ENCODE results near the gene MRPS12. TPM values are rescaled to one million over a fixed set of nuclear protein-coding genes. Genes with fewer than 3 reads are reported as not detected.
A peak's percentile ranks its signal among the peaks of the same experiment; 100 is the strongest.
"Not testable (repeated sequence)": the region's sequence is repeated elsewhere in the genome, so short reads cannot be mapped to it uniquely, and the experiment has no call there.

Gene MRPS12
- total RNA-seq, 1 donor from 2014 or later = 41.9 TPM

DNA sequence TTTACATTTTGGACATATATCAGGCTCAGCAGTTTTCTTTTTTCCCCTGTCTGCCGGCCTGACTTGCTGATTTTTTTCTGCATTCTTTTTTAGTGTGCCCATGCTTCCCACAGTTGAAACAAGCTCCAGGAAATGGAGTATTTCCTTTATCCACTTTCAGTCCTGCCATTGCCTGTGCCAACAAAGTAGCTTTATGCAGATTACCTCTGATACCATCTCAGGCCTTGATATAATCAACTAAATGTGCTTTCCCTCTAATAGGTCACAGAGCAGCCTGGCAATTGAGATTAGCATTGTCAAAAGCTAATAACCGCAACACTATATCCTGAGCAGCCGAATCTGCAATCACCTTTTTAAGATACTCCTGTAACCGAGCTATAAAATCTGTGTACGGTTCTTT lies 9.2 kb downstream of the MRPS12 start:
- DNase-seq (ENCODE audit: low read depth in 2 of 2) = peak; percentile 21 to 46

DNA sequence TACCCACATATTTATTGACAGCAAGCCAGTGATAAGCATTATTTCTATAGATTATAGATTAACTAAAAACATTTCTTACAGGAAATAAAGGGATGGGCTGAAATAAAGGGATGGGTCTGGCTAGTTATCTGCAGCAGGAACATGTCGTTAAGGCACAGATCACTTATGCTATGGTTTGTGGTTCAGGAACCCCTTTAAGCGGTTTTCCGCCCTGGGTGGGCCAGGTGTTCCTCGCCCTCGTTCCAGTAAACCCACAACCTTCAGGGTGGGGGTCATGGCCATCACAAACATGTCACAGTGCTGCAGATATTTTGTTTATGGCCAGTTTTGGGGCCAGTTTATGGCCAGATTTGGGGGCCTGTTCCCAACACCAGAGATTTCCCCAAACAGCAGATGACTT lies 10.7 kb downstream of the MRPS12 start:
- not testable (repeated sequence) for DNase-seq (ENCODE audit: low read depth in 2 of 2)

DNA sequence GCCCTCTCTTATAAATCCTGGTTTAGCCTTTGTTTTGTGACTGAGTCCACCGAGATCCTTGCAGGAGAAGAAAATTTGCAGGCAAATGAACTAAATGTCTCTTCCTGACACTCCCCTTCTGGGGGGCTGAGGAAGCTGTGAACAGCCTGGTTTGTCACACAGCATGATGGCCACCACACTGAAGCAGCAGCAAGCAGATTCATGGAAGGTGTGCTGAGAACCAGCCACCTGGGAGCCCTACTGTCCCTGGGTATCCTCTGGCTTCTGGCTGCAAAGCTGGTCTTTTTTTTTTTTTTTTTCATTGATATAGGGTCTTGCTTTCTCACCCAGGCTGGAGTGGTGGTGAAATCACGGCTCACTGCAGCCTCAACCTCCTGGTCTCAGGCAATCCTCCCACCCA lies 11.2 kb downstream of the MRPS12 start:
- DNase-seq (ENCODE audit: low read depth in 2 of 2) = no peak

DNA sequence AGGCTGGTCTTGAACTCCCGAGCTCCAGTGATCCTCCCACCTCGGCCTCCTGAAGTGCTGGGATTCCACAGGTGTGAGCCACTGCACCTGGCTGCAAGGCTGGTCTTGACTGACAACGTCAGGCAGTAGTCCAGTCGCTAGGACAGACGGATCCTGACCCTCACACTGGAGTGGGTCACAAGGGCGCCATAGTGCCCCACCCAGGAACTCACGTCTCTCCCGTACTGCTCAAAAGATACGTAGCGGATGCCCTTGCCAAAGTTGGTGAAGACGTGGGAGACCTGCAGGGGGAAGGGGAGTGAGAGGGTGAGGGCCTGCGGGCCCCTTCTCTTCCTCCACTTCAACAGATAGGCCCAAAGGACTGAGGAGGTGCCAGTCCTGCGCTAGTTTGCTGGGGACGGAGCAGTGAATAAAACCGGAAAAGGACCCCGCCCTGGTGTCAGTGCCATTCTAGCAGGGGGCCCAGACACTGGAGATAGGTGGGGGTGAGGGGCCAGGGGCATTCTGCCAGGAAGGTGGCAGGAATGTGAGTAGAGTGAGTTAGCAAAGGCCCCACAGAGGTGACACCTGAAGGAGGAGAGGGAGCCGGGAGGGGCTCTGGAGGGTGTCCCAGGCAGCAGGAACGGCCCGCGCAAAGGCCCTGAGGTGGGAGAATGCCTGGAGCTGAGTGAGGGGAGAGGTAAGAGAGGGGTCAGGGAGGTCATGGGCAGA lies 11.9 kb downstream of the MRPS12 start:
- no peak for DNase-seq (ENCODE audit: low read depth in 2 of 2)

DNA sequence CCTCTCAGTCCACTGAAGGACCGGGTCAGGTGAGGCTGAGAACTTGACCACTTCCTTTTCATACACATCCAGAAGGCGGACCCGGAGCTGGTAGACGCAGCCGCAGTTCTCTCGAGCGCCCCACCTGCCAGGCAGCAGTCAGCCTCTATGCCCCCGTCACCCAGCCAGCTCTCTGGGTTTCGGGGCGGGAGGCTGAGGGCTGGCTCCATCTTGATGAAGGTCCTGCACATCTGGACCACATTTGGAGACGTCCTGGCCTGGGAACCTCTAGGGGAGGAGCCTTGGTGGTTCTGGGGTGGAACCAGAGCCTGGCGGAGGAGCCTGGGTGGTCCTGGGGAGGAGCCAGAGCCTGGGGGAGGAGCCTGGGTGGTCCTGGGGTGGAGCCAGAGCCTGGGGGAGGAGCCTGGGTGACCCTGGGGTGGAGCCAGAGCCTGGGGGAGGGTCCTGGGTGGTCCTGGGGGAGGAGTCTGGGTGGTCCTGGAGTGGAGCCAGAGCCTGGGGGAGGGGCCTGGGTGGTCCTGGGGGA lies 14.3 kb downstream of the MRPS12 start:
- no peak for DNase-seq (ENCODE audit: low read depth in 2 of 2)

DNA sequence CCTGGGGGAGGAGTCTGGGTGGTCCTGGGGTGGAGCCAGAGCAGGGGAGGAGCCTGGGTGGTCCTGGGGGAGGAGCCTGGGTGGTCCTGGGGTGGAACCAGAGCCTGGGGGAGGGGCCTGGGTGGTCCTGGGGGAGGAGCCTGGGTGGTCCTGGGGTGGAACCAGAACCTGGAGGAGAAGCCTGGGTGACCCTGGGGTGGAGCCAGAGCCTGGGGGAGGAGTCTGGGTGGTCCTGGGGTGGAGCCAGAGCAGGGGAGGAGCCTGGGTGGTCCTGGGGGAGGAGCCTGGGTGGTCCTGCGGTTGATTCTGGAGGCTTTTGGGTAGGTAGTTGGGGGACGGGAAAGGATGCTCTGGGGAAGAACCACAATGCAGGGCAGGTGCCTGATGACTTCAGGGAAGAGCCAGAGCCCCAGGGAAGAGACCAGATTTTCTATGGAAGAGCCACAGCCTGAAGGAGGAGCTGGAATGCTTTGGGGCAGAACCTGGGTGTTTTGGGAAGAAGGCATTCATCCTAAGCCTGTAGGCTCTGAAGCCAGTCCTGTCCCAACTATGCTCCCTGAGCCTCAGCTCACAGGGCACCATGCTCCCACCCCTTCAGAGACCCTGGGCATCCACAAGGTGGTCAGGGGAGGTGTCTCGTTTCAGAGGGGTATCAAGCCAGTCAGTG lies 15.0 kb downstream of the MRPS12 start:
- no peak for DNase-seq (ENCODE audit: low read depth in 2 of 2)

DNA sequence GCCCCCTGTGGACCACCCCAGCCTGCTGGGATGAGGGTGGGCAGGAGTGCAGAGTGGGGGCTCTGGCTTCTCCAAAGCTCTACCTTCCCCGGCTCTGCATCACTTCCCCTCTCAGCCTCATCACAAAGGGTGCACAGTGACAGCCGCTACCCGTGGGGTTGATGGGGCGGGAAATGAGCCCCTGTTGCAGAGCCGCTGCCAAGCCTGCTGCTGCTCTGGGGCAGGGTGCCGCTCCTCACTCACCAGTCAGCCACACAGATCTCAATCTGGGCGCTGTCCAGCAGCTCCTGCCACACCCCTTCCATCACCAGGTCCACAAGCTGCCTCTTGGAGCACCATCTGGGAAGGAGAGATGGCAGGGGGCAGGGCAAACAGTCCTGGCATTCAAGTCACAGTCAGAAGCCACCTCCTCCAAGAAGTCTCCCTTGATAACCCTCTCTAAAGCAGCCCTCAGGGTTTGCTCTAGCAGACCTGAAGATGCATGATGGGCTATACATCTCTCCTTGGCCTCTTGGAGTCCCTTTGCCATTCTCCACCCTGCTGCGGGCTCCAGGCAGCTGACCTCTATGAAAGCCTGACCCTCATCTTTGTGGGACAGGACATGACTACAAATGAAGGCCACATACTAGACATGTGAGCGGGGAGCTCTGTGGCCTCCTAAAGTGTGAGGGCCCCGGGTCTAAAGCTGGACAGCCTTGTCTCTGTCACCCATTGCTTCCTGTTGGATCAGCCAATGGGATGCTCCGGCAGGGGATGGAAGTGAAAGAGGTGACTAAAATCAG lies 15.7 kb downstream of the MRPS12 start:
- DNase-seq (ENCODE audit: low read depth in 2 of 2) = no peak

DNA sequence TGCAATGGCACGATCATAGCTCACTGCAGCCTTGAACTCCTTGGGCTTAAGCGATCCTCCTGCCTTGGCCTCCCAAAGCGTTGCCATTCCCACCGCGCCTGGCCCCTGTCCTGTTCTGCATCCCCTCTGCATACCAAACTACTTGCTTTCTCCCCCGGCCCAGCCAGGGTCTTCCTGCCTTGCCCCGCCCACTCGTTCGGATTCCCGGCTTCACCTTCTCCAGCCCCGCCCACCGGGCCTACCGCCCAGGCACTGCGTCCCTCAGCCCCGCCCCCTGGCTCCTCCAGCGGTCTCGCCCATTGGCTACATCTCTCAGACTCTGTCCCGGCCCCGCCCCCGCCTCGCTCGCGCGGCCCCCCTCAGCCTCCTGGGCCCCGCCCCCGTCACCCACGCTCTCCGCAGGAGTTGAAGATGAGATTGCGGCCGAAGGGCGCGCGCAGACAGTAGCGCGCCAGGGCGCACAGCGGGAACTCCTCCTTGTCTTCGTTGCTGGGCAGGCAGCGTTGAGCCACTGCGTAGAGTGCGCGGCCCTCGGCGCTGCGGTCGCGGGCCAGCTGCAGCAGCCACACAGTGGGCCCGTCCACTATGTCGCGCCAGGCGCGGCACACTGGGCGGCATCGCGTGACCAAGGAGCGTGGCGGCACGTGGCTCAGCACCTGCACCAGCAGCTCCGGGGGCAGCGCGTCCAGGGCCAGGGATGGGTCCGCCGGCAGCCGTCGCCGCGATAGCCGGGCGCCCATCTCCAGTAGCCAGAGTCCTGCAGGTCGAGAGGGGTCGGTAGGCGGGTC lies 19.0 kb downstream of the MRPS12 start:
- peak; percentile 77 to 86 for DNase-seq (ENCODE audit: low read depth in 2 of 2)

DNA sequence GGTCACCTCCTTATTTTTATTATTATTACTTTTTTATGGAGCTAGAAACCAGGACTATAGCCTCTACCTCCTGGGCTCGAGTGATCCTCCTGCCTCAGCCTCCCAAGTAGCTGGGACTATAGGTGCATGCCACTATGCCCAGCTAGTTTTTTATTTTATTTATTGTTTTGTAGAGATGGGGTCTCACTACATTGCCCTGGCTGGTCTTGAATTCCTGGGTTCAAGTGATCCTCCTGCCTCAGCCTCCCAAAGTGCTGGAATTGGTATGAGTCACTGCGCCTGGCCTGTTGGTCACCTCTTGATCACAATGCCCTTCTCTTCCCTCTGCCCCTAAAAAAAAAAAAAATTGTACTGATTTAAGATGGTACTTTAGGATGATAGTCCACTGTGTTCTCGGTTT lies 20.4 kb downstream of the MRPS12 start:
- no peak for DNase-seq (ENCODE audit: low read depth in 2 of 2)

DNA sequence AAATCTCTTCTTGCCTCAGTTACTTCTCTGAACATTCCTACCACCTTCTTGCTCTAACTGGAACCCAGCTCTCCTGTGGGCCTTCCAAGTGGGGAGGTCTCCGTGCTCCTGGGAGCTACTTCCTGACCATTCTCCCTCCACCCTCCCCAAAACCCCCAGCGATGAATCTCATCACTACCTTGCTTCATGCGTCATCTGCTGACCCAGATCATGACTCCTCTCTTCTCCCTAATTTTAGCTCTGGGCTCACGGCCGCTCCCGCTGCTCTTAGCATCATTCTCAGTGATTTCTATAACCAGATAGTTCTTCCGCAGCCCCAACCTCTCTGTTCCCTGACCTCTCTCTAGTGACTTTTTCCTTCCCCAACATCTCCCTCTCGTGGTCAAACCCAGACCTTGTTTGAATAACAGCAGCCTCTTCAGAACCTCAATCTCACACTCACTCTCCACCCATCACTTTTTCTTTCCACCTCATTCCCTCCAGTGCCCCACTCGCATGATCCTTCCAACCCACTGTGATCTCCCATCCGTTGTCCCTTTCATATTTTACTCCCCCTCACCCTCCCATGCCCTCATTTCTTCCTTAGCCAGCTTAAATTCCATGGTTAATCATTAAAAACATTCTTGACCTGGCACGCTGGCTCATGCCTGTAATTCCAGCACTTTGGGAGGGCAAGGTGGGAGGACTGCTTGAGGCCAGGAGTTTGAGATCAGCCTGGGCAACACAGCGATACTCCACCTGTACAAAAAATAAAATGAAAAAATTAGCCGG lies 21.8 kb downstream of the MRPS12 start:
- peak; percentile 43 to 70 for DNase-seq (ENCODE audit: low read depth in 2 of 2)

DNA sequence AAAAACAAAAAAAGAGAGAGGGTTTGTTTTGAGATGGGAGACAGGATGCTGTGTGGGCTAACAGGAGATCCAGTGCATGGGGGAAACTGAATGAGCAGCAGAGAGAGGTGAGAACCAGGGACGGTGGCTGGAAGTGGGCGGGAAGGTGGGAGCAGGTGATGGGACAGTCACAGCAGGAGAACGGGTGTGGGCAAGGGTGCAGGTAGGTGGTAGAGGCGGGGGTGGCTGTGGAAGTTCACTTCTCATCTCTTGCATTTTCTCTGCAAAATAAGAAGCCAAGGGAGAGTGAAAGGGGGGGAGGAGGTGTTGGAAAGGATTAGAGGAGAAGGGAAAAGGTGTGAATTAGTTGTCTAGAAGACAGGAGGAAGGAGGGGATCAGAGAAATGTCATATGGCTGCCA lies 22.9 kb downstream of the MRPS12 start:
- no peak for DNase-seq (ENCODE audit: low read depth in 2 of 2)

DNA sequence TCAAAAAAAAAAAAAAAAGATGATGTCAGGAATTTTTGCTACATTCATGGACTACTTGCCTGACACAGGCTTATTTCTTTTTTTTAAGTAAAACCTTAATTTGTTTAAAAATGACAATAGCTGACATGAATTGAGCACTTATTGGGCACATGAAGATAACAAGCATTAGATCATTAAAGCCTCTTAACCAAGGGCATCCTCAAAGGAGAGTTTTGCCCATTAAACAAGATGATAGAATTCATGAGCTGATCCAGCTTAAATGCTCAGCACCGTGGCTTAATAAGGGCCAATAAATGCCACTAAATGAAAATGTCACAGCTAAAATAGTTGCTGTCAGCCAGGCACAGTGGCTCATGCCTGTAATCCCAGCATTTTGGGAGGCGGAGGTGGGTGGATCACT lies 25.5 kb downstream of the MRPS12 start:
- DNase-seq (ENCODE audit: low read depth in 2 of 2) = no peak

DNA sequence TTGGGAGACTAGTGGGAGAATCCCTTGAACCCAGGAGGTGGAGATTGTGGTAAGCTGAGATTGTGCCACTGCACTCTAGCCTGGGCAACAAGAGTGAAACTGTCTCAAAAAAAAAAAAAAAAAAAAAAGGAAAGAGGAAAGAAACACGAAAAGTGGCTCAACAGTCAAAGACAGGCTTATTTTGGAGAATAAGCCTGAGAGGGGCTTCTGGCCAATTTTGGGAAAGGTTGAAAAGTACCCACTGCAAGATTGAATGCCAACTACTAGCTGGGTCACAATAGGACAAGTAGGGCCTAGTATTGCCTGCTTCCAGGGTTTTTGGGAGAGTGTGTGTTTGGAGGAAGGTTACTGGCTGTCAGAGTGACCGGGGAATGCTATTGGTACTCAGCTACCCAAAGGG lies 27.6 kb downstream of the MRPS12 start:
- no peak for DNase-seq (ENCODE audit: low read depth in 2 of 2)

DNA sequence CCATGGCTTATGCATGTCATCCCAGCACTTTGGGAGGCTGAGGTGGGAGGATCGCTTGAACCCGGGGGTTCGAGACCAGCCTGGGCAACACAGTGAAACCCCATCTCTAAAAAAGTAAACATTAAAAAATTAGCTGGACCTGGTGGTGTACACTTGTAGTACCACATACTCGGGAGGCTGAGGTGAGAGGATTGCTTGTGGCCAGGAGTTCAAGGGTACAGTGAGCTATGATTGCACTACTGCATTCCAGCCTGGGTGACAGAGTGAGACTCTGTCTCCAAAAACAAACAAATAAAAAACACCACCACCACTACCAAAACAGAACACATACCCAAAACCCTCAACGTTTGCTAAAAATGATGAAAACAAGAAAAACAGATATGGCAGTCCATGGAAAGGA lies 28.9 kb downstream of the MRPS12 start:
- DNase-seq (ENCODE audit: low read depth in 2 of 2) = no peak

DNA sequence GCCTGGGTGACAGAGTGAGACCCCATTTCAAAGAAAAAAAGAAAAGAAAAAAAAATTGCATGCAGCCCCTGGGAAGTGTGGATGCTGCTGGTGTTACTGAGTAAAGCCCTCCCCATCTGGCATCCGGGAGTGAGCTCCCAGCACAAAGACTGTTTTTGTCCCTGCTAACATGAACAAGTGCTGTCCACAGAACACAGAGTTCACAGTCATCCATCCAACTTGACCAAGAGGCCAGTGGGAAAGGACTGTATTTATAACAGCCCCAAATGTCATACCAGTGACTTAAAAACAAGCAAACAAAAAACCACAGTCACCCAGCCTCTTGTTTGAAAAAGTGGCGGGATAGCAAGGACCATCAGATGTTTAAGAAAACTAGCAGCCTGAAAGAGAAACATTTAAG lies 34.0 kb downstream of the MRPS12 start:
- no peak for DNase-seq (ENCODE audit: low read depth in 2 of 2)

DNA sequence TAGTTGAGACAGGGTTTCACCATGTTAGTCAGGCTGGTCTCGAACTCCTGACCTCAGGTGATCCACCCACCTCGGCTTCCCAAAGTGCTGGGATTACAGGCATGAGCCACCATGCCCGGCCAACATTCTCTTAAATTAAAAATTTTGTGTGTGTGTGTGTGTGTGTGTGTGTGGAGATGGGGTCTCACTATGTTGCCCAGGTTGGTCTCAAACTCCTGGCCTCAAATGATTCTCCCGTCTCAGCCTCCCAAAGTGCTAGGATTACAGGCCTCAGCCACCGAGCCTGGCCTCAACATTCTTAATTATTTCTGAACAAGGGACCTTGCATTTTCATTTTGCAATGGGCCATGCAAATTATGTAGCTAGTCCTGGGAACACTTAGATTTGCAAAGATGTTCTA lies 35.4 kb downstream of the MRPS12 start:
- DNase-seq (ENCODE audit: low read depth in 2 of 2) = not testable (repeated sequence)

DNA sequence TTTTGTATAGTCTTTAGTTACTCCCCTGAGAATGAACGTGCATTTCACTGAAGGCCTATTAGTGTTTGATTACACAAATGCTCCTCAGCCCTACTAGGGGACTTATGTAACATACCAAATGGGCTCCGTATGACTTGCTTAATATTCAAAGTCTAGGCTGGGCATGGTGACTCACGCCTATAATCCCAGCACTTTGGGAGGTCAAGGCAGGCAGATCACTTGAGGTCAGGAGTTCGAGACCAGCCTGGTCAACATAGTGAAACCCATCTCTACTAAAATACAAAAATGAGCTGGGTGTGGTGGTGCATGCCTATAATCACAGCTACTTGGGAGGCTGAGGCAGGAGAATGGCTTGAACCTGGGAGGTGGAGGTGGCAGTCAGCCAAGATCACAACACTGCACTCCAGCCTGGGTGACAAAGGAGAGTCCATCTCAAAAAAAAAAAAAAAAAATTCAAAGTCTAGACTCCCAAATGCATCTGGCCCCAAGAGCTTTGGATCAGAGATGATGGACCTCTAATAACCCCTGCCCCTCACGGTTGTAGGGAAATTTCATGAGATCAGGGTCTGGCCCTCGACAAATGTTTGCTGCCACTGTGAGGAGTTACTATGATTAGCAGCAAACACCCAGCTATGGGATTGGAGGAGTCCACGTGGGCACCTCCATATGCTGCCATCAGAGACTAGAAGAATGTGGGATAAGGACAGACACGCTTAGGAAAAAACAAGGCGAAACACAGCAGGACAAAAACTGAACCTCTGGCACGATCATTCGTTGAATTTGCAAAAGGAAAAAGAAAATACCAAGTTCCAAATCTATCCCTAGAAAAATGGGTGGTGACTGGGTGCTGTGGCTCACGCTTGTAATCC lies 40.2 kb downstream of the MRPS12 start:
- DNase-seq (ENCODE audit: low read depth in 2 of 2) = no peak

DNA sequence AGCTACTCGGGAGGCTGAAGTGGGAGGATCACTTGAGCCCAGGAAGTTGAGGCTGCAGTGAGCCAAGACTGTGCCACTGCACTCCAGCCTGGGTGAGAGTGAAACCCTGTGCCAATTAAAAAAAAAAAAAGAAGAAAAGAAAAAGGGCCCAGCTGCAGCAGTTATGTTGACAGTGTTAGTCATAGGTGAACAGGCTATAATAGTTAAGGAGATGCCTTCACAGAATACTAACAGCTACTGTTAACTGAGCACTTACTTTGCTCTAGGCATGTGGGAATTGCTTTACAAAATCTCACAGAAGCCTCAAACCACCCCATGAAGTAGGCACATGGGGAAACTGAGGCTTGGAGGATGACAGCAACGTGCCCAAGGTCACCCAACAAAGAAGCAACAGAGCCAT lies 40.9 kb downstream of the MRPS12 start:
- DNase-seq (ENCODE audit: low read depth in 2 of 2) = no peak

DNA sequence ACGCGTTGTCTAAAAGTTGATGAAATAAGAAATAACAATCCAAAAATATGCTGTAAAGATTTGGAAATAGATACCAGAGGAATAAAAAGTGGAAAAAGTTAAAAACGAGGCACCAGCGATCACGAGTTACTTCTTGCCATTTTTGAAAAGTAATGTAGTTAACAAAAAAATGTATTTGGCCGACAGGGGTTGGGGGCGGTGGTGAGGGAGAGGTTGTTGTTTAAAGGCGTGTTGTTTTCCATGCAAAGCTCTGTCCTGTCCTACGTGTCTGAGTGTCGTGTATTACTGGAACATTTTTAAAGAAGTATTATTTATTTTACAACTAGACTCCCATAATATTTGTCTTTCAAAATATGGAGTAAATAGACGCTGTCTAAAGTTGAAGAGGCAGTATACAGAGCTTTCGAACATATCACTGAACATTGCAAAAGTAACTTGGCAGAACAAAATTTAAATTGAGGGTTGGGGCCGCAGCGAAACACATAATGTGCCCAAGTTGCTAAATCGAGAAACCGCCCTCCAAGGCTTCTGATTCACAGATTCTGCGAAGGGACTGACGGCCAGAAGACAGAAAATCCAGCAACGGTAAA lies 44.0 kb downstream of the MRPS12 start:
- DNase-seq (ENCODE audit: low read depth in 2 of 2) = peak in 1 of 2 donors; percentile 39
